ENCODE results near the gene PPP1R1B.

PPP1R1B gene

DNA sequence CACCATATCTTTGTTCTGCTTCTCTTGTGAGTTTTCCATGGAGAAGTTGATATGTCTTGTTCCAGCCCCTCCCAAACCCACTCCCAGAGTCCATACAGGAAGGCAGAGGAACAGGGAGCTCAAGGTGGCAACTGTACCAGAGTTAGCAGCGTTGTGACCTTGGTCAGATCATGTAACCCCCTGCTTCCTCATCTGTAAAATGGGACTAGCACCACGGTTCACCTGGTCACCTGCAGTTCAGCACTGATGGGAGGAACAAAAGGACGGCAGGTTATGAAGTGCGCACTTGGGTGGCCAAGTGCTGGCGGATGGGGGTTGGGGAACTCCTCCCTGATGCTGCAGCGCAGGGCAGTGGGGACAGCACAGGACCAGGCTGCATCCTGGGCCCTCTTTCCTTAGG, 11.3 kb upstream of the PPP1R1B start:
- no peak for DNase-seq (ENCODE audit: low spot score)

GRCh38 chr17:39617100-39617445, 9.7 kb upstream of the PPP1R1B start:
- DNase-seq (ENCODE audit: low spot score) = no peak

DNA sequence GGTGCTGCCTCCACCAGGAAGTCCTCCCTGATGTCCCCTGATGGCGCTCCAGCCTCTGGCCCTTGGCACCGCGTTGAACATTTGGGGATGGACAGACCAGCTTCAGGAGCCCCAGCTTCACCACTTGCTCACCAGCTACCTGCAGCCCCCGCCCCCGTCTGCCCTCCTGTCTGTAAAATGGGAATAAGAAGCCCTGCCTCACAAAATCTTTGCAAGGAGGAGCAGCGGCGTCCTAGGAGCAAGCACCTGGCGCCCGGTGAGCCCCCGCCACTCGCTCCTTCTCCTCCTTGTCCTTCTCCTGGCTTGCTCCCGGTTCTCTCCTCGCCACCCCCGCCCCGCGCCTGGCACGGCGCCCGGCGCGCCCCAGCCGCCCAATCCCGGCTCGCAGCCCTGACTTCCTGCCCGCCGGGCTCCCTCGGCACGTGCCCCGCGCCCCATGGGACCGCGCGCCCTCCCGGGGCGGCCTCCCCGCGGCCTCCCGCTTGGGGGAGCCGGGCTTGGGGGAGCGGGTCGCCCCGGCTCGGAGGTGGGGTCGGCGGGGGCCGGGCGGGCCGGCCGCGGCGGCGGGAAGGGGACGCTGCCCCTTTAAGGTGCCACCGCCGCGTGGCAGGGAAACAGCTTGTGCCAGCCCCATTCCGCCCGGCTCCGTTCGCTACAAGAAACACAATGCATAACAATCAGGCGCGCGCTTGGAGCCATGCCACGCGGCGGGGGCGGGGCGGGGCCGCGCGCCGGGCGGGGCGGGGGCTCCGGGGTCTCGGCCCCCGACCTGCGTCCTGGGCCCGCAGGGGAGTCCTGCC, 9.1 kb upstream of the PPP1R1B start:
- DNase-seq (ENCODE audit: low spot score) = peak; percentile 71

DNA sequence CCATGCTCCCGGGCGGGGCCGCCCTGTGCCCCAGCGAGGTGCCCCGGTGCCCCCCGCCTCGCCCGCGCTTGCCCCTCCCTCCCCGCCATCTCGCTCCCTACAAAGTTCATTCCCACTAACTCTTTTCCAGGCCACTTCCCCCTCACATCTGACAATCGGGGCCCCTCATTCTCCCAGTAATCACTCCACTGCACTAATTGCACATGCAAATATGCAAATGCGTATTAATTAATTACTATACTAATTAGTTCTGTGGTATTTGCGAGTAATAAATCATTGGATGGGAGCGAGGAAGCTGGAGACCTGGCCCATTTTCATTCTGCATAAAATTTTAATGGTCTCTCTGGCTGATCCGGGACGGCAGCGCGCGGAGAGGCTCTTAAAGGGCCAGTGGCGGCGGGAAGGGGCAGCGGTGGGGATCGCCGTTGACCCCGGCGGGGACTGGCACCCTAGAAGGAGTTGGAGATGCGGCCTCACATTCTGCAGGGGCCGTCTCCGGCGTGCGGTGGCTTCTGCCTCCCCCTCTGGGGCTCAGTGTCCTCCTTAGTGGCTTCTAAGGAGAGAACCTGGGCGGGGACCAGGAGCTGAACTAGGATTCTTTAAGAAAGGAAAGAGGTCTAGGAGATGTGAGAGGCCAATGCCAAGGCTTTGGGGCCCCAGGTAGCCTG, 8.4 kb upstream of the PPP1R1B start:
- no peak for DNase-seq (ENCODE audit: low spot score)

DNA sequence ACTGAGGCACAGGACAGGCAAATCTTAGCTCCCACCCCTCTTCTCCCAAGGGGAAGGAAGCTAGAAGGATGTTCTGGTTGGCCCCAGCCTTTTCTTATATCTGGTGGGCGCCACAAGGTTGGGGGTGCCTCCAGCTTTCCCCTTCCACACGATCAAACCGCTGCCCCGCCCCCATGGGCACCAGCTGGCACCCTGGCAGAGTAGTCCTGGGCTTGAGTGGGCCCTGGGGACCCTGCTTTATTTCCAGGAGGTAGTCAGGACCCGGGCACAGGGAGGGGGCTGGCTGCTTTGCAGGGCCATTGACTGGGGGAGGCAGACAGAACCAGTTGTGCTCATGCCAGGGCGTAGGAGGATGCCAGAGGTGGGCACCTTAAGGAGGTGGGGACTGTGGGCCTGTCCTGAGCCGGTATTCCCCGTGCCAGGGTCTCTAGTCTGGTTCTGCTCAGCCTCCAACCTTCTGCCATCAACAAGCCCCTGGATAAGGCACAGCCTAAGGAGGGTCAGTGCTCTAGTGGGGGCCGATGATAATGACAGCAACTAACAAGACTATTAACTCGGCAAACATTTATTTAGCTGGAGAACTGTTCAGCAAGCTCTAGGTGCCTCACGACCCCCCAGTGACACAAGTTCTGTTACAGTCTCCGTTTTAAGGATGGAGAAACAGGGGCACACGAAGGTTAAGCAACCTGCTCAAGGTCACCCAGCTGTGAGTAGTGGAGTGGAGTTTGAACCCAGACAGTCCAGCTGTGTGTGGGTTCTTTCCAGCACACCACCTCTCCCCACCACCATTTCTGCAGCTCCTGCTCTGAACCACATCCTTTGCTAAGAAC, 7.6 kb upstream of the PPP1R1B start:
- no peak for DNase-seq (ENCODE audit: low spot score)

GRCh38 chr17:39619786-39620101, 7.0 kb upstream of the PPP1R1B start:
- no peak for DNase-seq (ENCODE audit: low spot score)

DNA sequence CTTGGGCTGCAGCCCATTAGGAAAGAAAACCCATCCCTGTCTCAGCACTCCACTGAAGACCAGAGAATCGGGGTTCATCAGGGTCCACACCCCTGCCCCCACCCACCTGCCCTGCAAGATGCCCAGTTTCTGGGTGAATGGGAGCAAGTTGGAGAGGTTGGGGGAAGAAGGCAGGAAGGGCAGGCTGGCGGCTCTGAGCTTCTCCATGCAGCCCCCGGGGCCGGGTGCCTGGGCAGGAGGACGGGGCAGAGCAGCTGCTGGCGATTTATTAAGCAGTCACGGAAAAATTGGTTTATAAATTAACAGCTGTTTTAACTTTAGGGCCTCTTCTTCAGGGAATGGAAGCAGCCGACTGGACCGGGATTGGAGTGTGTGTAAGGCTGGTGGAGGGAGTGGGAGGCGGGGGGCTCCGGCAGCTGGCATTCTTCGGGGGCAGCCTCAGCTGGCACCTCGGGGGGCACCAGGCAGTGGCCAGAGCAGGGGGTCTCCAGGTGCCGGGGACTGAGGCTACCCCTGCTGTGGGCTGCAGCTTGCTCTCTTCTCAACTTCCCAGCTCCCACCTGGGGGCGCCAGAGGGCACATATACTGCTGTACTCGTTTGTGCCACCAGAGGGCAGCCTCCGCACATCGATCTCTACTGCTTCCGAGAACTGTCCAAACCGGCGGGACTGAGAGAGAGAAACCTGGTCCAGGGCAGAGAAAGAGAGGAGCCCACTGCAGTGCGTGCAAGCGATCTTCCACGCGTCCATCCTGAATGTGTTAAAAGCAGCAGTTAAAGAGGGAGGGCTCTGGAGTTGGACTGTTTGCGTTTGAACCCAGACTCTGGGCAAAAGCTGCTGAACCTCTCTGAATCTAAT, 5.0 kb upstream of the PPP1R1B start:
- peak; percentile 87 for DNase-seq (ENCODE audit: low spot score)

GRCh38 chr17:39622380-39623006, 4.3 kb upstream of the PPP1R1B start:
- DNase-seq (ENCODE audit: low spot score) = no peak

- DNase-seq (ENCODE audit: low spot score) = peak; percentile 75
Observed at GRCh38 chr17:39623356-39623950, 3.3 kb upstream of the PPP1R1B start.

DNA sequence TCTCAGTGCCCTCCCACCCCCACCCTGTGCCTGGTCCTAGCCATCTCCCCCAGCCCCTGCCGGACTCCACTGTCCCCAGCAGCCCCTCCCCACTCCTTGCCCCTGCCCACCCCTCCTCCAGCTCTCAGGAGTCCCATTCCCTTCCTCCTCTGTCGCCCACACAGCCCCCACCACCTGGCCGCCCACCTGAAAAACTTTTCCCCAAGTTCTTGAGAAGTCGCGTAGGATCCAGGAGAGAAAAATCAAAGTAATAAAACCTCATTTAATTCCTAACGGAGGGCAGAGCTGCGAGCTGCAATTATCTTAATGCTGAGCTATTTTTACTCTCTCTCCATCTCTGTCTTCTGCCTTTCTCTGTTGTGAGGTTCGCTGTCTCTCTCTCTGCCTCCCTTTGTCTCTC, 2.4 kb upstream of the PPP1R1B start:
- no peak for DNase-seq (ENCODE audit: low spot score)

DNA sequence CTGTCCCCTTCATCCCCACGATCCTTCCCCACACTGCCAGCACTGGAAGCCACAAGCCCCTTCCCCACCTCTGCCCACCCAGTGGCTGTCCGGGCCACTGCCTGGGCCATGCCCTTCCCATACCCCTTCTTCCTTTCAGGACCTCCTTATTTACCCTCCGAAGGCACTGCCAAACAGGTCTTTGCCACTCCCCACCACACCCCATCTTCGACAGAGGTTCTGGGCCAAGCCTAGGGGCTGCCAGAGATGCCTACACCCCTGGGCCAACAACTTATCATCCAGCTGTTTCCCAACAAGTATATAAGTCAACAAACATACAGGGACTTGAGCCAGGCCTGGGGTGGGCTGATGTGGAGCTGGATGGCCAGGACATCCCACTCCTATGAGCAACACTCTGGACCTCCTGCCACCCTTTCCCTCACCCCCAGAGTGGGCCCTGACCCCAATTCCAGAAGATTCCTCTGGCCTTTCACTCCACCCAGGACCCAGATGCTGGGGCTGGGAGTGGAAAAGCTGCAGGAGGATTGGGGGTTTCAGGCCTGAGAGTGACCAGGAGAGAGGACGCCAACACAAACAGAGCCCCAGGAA, 1.5 kb upstream of the PPP1R1B start:
- DNase-seq (ENCODE audit: low spot score) = no peak

DNA sequence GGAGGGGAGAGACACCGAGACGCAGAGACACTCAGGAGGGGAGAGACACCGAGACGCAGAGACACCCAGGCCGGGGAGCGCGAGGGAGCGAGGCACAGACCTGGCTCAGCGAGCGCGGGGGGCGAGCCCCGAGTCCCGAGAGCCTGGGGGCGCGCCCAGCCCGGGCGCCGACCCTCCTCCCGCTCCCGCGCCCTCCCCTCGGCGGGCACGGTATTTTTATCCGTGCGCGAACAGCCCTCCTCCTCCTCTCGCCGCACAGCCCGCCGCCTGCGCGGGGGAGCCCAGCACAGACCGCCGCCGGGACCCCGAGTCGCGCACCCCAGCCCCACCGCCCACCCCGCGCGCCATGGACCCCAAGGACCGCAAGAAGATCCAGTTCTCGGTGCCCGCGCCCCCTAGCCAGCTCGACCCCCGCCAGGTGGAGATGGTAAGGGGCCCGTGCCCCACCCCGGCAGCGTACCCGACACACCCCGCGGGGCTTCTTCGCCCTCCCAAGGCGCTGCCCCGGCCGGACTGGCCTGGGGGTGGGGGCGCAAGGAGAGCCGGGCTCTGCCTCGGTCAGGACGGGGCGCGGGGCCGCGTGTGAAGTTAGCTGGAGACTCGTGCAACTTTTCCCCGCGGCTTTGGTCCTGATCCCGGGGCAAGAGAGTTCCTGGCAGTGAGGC, 427 bp downstream of the PPP1R1B start:
- DNase-seq (ENCODE audit: low spot score) = no peak

DNA sequence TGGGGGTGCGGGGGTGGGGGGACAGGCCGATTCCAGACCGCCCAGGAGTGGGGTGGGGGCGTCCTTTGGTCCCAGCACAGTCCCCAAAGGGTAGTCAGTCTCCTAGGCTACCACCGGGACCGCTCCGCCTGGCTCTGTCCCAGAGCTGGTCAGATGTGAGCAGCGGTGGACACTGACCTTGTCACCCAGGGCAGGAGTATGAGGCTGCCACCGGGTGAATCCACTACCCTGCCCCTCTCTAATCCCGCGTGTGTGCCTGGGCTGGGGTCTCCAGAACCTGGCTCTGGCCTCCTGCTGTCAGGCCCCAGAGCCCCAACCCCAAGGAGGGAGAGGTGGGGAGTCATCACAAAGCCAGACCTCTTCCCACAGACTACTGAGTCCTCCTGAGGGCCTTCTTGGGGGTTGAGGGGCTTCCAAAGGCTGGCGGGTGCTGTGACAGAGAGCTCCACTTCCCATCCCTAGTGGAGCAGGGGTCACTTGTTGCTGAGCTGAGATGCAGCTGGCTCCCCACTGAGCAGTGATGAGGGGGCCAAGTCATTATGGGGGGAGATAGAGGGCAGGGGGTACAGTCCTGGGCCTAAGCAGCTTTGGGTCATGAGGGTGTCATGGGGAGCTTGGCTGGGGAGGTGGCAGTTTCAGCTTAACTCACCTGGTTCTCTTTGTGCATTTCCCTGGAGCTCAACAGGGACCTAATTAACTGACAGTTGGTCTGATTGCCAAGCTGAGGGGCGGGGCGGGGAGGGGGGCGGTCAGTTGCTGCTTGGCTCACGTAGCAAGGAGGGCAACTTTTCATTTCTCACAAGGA, 1.2 kb downstream of the PPP1R1B start:
- DNase-seq (ENCODE audit: low spot score) = no peak

- no peak for DNase-seq (ENCODE audit: low spot score)
Observed at GRCh38 chr17:39628655-39629493, 2.1 kb downstream of the PPP1R1B start.

- DNase-seq (ENCODE audit: low spot score) = no peak
Observed at GRCh38 chr17:39629494-39629880, 2.7 kb downstream of the PPP1R1B start.

GRCh38 chr17:39629898-39630297, 3.1 kb downstream of the PPP1R1B start:
- DNase-seq (ENCODE audit: low spot score) = no peak

DNA sequence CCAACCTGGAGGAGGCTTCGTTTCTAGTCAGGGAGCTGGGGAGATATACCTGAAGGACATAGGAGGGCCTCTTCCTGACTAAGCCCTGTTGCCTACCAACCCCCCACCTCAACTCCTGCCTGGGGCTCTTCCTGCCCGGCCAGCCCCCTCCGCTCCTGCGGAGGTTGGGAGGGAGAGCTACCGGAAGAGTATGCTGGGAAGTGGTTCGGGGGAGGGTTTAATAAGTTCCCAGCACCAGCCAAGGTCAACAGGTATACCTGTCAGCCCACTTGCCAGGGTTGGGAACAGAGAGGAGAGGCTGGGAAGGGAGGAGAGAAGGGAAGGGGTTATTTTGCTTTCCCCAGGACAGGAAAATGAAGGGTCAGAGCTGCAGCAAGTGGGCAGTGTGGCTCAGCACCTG, 4.7 kb downstream of the PPP1R1B start:
- peak; percentile 53 for DNase-seq (ENCODE audit: low spot score)

DNA sequence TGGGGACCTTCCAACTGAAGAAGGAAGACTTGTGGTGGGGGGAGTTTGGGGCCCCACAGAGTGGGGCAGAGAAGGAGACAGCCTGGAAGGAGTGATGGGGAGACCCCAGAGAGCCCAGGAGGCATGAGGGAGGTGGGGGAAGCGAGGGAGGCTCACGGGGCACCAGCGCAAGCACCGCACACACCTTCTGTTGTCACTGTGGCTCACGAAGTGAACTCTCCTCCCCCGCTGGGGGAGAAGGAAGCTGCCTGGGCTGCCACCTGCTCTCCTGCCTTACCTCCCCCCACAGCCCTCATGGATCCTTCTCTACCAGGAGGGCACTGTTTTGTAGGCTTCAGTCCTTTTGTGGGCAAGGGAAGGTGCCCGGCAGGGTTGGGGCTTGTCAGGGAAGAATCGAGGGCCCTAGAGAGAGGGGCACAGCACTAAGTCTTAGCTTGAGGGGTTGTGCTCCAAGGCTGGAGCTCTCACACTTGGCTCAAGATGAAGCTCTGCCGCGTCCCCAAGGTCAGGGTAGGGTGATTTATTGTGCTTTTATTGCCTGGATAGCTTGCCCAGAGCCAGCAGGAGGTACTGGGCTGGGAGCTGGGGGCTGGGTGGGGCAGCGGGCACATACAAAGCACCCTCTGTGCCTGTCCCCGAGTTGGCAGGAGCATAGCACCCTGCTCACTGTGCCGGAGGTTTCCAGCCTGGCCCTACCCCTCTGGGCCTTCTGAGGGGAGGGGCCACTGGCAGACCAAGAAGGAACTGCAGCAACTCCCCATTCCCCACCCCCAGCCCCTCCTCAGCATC, 5.6 kb downstream of the PPP1R1B start:
- no peak for DNase-seq (ENCODE audit: low spot score)

All from iPS-NIHi11 (cell line).